ENCODE results near the gene GPR4. TPM values are rescaled to one million over a fixed set of nuclear protein-coding genes. Genes with fewer than 3 reads are reported as not detected.

The GPR4 gene
- total RNA-seq, 1 donor from 2014 or later = 0.30 TPM

- Mint-ChIP-seq H3K4me1 (ENCODE audit: low read depth, unreplicated experiment) (no peaks in the 10 kb centered on the region), H3K27ac (ENCODE audit: unreplicated experiment) (no peak overlapping the region), H3K27me3 (ENCODE audit: low read depth, unreplicated experiment) (peaks cover 7% of the 10 kb centered on the region), H3K9me3 (ENCODE audit: unreplicated experiment) (peaks cover 2% of the 10 kb centered on the region), H3K4me3 (ENCODE audit: unreplicated experiment) (no peak overlapping the region), H3K36me3 (ENCODE audit: low read depth, unreplicated experiment) (no peaks in the 10 kb centered on the region)
- no peak overlapping the region for H3K4me3 ChIP-seq (ENCODE audit: insufficient read depth, low read depth, low read length)
- H3K4me2 ChIP-seq (ENCODE audit: low read length) = no peak overlapping the region
- no peak for DNase-seq (ENCODE audit: low read depth)
- TF ChIP-seq, protein P1, sequence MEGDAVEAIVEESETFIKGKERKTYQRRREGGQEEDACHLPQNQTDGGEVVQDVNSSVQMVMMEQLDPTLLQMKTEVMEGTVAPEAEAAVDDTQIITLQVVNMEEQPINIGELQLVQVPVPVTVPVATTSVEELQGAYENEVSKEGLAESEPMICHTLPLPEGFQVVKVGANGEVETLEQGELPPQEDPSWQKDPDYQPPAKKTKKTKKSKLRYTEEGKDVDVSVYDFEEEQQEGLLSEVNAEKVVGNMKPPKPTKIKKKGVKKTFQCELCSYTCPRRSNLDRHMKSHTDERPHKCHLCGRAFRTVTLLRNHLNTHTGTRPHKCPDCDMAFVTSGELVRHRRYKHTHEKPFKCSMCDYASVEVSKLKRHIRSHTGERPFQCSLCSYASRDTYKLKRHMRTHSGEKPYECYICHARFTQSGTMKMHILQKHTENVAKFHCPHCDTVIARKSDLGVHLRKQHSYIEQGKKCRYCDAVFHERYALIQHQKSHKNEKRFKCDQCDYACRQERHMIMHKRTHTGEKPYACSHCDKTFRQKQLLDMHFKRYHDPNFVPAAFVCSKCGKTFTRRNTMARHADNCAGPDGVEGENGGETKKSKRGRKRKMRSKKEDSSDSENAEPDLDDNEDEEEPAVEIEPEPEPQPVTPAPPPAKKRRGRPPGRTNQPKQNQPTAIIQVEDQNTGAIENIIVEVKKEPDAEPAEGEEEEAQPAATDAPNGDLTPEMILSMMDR (IDR thresholded peaks at IDR 0.05; ENCODE audit: insufficient read depth, low read depth, low read length) = no peak
- TF ChIP-seq EZH2 (IDR thresholded peaks at IDR 0.05; ENCODE audit: insufficient read depth, low read length) = no peak
- H3K36me3 ChIP-seq (ENCODE audit: insufficient read depth, low read length) = no peaks in the 10 kb centered on the region
- no peaks in the 10 kb centered on the region for H3K79me2 ChIP-seq (ENCODE audit: insufficient read depth, low read length)
- no peaks in the 10 kb centered on the region for H3K4me1 ChIP-seq (ENCODE audit: insufficient read depth, low read length)
- H3K27me3 ChIP-seq (ENCODE audit: insufficient read depth, low read length) = no peaks in the 10 kb centered on the region
- H3K9me3 ChIP-seq (ENCODE audit: insufficient read depth, low read depth, low read length) = no peaks in the 10 kb centered on the region
- H3K27ac ChIP-seq (ENCODE audit: low read depth, low read length) = no peak overlapping the region
- FAIRE-seq = no peak
- no peaks in the 10 kb centered on the region for H4K20me1 ChIP-seq (ENCODE audit: insufficient read depth, low read length)
- H3K9ac ChIP-seq (ENCODE audit: low read length) = no peak overlapping the region
- H2AFZ ChIP-seq (ENCODE audit: low read depth, low read length) = no peak overlapping the region
These were observed 9.6 kb downstream of the GPR4 start for GRCh38 chr19:45592366-45592765.

- no peaks in the 10 kb centered on the region for H3K4me1 Mint-ChIP-seq (ENCODE audit: low read depth, unreplicated experiment)
- H3K79me2 ChIP-seq (ENCODE audit: insufficient read depth, low read length) = no peaks in the 10 kb centered on the region
- no peaks in the 10 kb centered on the region for H3K4me1 ChIP-seq (ENCODE audit: insufficient read depth, low read length)
- H3K36me3 Mint-ChIP-seq (ENCODE audit: low read depth, unreplicated experiment) = no peaks in the 10 kb centered on the region
- no peak overlapping the region for H3K27ac Mint-ChIP-seq (ENCODE audit: unreplicated experiment)
- DNase-seq (ENCODE audit: low read depth) = no peak
- H3K4me3 ChIP-seq (ENCODE audit: insufficient read depth, low read depth, low read length) = no peak overlapping the region
- TF ChIP-seq EZH2 (IDR thresholded peaks at IDR 0.05; ENCODE audit: insufficient read depth, low read length) = no peak
- TF ChIP-seq, protein P1 (IDR thresholded peaks at IDR 0.05; ENCODE audit: insufficient read depth, low read depth, low read length) = no peak
- peaks cover 2% of the 10 kb centered on the region for H3K9me3 Mint-ChIP-seq (ENCODE audit: unreplicated experiment)
- no peak for FAIRE-seq
- H2AFZ ChIP-seq (ENCODE audit: low read depth, low read length) = no peak overlapping the region
- no peak overlapping the region for H3K4me3 Mint-ChIP-seq (ENCODE audit: unreplicated experiment)
- no peaks in the 10 kb centered on the region for H3K36me3 ChIP-seq (ENCODE audit: insufficient read depth, low read length)
- no peak overlapping the region for H3K4me2 ChIP-seq (ENCODE audit: low read length)
- H3K27me3 ChIP-seq (ENCODE audit: insufficient read depth, low read length) = no peaks in the 10 kb centered on the region
- no peak overlapping the region for H3K9ac ChIP-seq (ENCODE audit: low read length)
- no peak overlapping the region for H3K27ac ChIP-seq (ENCODE audit: low read depth, low read length)
- H4K20me1 ChIP-seq (ENCODE audit: insufficient read depth, low read length) = no peaks in the 10 kb centered on the region
- no peaks in the 10 kb centered on the region for H3K9me3 ChIP-seq (ENCODE audit: insufficient read depth, low read depth, low read length)
- peaks cover 7% of the 10 kb centered on the region for H3K27me3 Mint-ChIP-seq (ENCODE audit: low read depth, unreplicated experiment)
These were observed 10.4 kb downstream of the GPR4 start for GRCh38 chr19:45591638-45592005.

DNA sequence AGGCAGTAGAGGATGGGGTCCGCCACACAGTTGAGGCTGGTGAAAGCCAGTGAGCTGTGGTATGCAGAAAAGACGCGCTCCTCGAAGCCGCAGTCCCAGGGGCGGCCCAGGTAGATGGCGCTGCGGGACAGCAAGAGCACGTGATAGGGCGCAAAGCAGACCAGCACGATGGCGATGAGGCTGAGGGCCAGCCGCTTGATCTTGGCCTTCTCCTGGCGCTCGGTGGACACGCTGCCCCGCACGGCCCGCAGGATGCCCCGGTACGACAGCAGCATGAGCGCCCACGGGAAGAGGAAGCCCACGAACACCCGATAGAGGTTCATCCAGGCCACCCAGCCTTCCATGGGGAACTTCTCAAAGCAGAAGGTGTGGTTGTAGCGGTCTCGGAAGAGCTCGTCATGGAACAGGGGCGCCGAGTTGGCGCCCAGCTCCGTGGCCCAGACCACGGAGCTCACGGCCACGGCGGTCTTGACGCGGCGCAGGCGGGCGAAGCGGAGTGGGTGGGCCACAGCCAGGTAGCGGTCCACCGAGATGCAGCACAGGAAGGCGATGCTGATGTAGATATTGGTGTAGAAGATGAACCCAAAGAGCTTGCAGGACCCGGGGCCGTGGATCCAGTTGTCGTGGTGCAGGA, 10.9 kb downstream of the GPR4 start:
- Histone ChIP-seq H4K20me1 (ENCODE audit: insufficient read depth, low read length) (no peaks in the 10 kb centered on the region), H3K9ac (ENCODE audit: low read length) (no peak overlapping the region), H3K9me3 (ENCODE audit: insufficient read depth, low read depth, low read length) (no peaks in the 10 kb centered on the region), H3K36me3 (ENCODE audit: insufficient read depth, low read length) (no peaks in the 10 kb centered on the region), H3K27ac (ENCODE audit: low read depth, low read length) (no peak overlapping the region), H3K4me1 (ENCODE audit: insufficient read depth, low read length) (no peaks in the 10 kb centered on the region), H3K4me3 (ENCODE audit: insufficient read depth, low read depth, low read length) (no peak overlapping the region), H3K27me3 (ENCODE audit: insufficient read depth, low read length) (no peaks in the 10 kb centered on the region), H3K79me2 (ENCODE audit: insufficient read depth, low read length) (no peaks in the 10 kb centered on the region), H3K4me2 (ENCODE audit: low read length) (peak overlapping the region; percentile 11), H2AFZ (ENCODE audit: low read depth, low read length) (peak overlapping the region; percentile 47)
- Mint-ChIP-seq H3K36me3 (ENCODE audit: low read depth, unreplicated experiment) (no peaks in the 10 kb centered on the region), H3K27me3 (ENCODE audit: low read depth, unreplicated experiment) (peaks cover 7% of the 10 kb centered on the region), H3K4me3 (ENCODE audit: unreplicated experiment) (no peak overlapping the region), H3K4me1 (ENCODE audit: low read depth, unreplicated experiment) (no peaks in the 10 kb centered on the region), H3K27ac (ENCODE audit: unreplicated experiment) (no peak overlapping the region), H3K9me3 (ENCODE audit: unreplicated experiment) (peaks cover 2% of the 10 kb centered on the region)
- no peak for DNase-seq (ENCODE audit: low read depth)
- TF ChIP-seq, protein P1 (IDR thresholded peaks at IDR 0.05; ENCODE audit: insufficient read depth, low read depth, low read length) = peak; percentile 14
- TF ChIP-seq EZH2 (IDR thresholded peaks at IDR 0.05; ENCODE audit: insufficient read depth, low read length) = no peak
- FAIRE-seq = no peak

Data from astrocyte (in vitro differentiated cells and primary cell).